GM12878 (cell line): ENCODE measurements around the gene DMD. TPM values are rescaled to one million over a fixed set of nuclear protein-coding genes. Genes with fewer than 3 reads are reported as not detected.

Source experiments
- ATAC-seq: fragments of 200-7000 bp; cut with Tn5 transposase; 3 replicates; pipeline ENCODE4 v1.9.1; 2020; ENCODE audit warnings: mild to moderate bottlenecking, moderate library complexity
- BruUV-seq: library from RNA; stranded (reverse); fragments of 400-500 nt; replicated peaks from 2 replicates; lab custom pipeline; 2021; lab: Mats Ljungman, UMichigan
- CTCF ChIA-PET: fragments of 300-600 bp; sonication (Branson Sonifier 250); formaldehyde crosslinking; extraction: SDS; loops from one replicate; lab custom pipeline; 2021; ENCODE audit warnings: inconsistent platforms; lab: Yijun Ruan, JAX
- POLR2A ChIA-PET: fragments of 350-600 bp; formaldehyde crosslinking; extraction: SDS; loops from one replicate; lab custom pipeline; 2021; ENCODE audit warnings: inconsistent platforms; lab: Charles Lee
- RAD21 ChIA-PET: fragments of 300-600 bp; sonication (Branson Sonifier 250); formaldehyde crosslinking; loops from one replicate; lab custom pipeline; 2023; ENCODE audit warnings: antibody characterized with exemption; ENCODE audit not compliant: unreplicated experiment; lab: Charles Lee
- SMC1A ChIA-PET: fragments of 300-600 bp; sonication (Branson Sonifier 250); formaldehyde crosslinking; loops from one replicate; lab custom pipeline; 2023; ENCODE audit not compliant: unreplicated experiment, uncharacterized antibody; lab: Charles Lee
- DNase-seq: peaks from one replicate; pipeline ENCODE4 v3.0.0-alpha.2; 2011; ENCODE audit warnings: low read depth, low spot score
- FAIRE-seq: peaks from 3 replicates; lab custom pipeline; 2011; peaks lifted over from hg19 to GRCh38; lab: Jason Lieb, UNC
- H2AFZ ChIP-seq: 2 replicates; pipeline ENCODE4 v1.6.0; 2011; ENCODE audit warnings: low read depth, low read length, control low read depth; ENCODE audit not compliant: control insufficient read depth
- H3K27ac ChIP-seq: 2 replicates; pipeline ENCODE4 v1.5.1; 2011; ENCODE audit warnings: control low read depth; ENCODE audit not compliant: control insufficient read depth, insufficient read depth
- H3K27me3 ChIP-seq, 2 experiments: replicated peaks in 1 of 2; 2 replicates each; pipeline versions ENCODE4 v1.6.0 to v1.6.1; 2011; ENCODE audit warnings: low read length in 1 of 2; ENCODE audit not compliant: control insufficient read depth in 2 of 2, insufficient read depth in 2 of 2
- H3K36me3 ChIP-seq, 2 experiments: 2 replicates each; pipeline ENCODE4 v1.5.1; 2011; ENCODE audit warnings: low read length in 1 of 2; ENCODE audit not compliant: control insufficient read depth in 2 of 2, insufficient read depth in 2 of 2
- H3K4me1 ChIP-seq: 2 replicates; pipeline ENCODE4 v1.6.1; 2011; ENCODE audit warnings: mild to moderate bottlenecking, low read length, moderate library complexity, mixed read lengths; ENCODE audit not compliant: control insufficient read depth, insufficient read depth
- H3K4me2 ChIP-seq: 2 replicates; pipeline ENCODE4 v1.6.0; 2011; ENCODE audit warnings: control low read depth; ENCODE audit not compliant: control insufficient read depth, insufficient read depth
- H3K4me3 ChIP-seq: fragments of 200-600 bp; sonication (generic); 2 replicates; pipeline ENCODE4 v1.5.1; 2016
- H3K79me2 ChIP-seq: 2 replicates; pipeline ENCODE4 v1.6.0; 2011; ENCODE audit warnings: low read length; ENCODE audit not compliant: control insufficient read depth, insufficient read depth
- H3K9ac ChIP-seq: 2 replicates; pipeline ENCODE4 v1.8.0; 2011; ENCODE audit warnings: low read length, control low read depth, mixed read lengths; ENCODE audit not compliant: control insufficient read depth, insufficient read depth
- H3K9me3 ChIP-seq: replicated peaks from 3 replicates; pipeline ENCODE4 v1.5.1; 2011; ENCODE audit warnings: mild to moderate bottlenecking, low read length; ENCODE audit not compliant: control insufficient read depth, insufficient read depth
- H4K20me1 ChIP-seq: 2 replicates; pipeline ENCODE4 v1.6.0; 2011; ENCODE audit not compliant: control insufficient read depth, insufficient read depth
- RELB ChIP-seq: fragments of 450-650 bp; IDR thresholded peaks from 2 replicates; pipeline ENCODE4 v1.6.1; 2017; ENCODE audit warnings: low read depth, mild to moderate bottlenecking, moderate library complexity
- STAT3 ChIP-seq: IDR thresholded peaks from 2 replicates; pipeline ENCODE4 v1.6.1; 2011; ENCODE audit warnings: low read depth, low read length, improper control_type of control experiment
- ZZZ3 ChIP-seq: IDR thresholded peaks from 2 replicates; pipeline ENCODE4 v1.6.1; 2011; ENCODE audit warnings: low read depth; ENCODE audit not compliant: control insufficient read depth, insufficient read length
- WGBS: methylation state at CpG from one replicate; pipeline ENCODE4 v1.1.6; 2016; ENCODE audit warnings: low lambda C conversion rate; ENCODE audit not compliant: insufficient replicate concordance, insufficient coverage; ENCODE audit errors: missing lambda C conversion rate; 5-methylcytosine and 5-hydroxymethylcytosine counted together
- in situ Hi-C: fragments of 300-500 bp; cut with MboI; formaldehyde crosslinking; loops from 9 replicates; pipeline ENCODE4 v1.14.3; 2018; ENCODE audit warnings: mixed read lengths
- intact Hi-C: fragments of 100-400 bp; cut with micrococcal nuclease; formaldehyde crosslinking; loops from one replicate; pipeline ENCODE4 v1.14.2; 2022; ENCODE audit not compliant: unreplicated experiment
- polyA plus RNA-seq, 11 experiments: library from polyadenylated mRNA; depleted of rRNA in 4 of 11; unstranded in 6 of 11; stranded (reverse) in 5 of 11; fragments of >200 nt; fragmentation: Nextera tagmentation in 4 of 11; fragmentation: Illumina TruSeq in 1 of 11; extraction: Ambion mirVana in 4 of 11; extraction: Trizol in 1 of 11; gene quantifications; 1 replicate in 1 of 11; 2 replicates in 10 of 11; pipeline versions ENCODE4 v1.2.1 to v1.2.3, GENCODE V29; 2011 to 2016; ENCODE audit warnings: inconsistent platforms in 2 of 11, missing spikeins in 2 of 11, low read depth in 1 of 11
- total RNA-seq, 4 experiments: library from RNA; depleted of rRNA in 3 of 4; stranded (reverse); fragments of >200 nt in 3 of 4; fragmentation: Illumina TruSeq in 1 of 4; extraction: Trizol in 1 of 4; gene quantifications; 2 replicates each; pipeline versions ENCODE4 v1.2.1 to v1.2.3, GENCODE V29; 2013 to 2021

The DMD gene
- total and polyA plus RNA-seq, 10 of the 15 experiments (the other 5 are each of a cell fraction or from before 2014, with no cell fraction given): 1.4 to 24.3 (median 4.3) TPM

- 57% methylated on average over 8 of the region's 11 CpGs for WGBS
These were observed 2021.0 kb downstream of the DMD start for GRCh38 chrX:31190221-31190975.

More at GRCh38 chrX:31190221-31190975, 2021.0 kb downstream of the DMD start:
- DNase-seq (no peak), FAIRE-seq (no peak), ATAC-seq (no peak)
- POLR2A ChIA-PET: no interaction called here
- Histone ChIP-seq H3K79me2 (no peaks in the 10 kb centered on the region), H4K20me1 (no peaks in the 10 kb centered on the region), H3K4me3 (no peak overlapping the region), H3K9ac (no peak overlapping the region), H3K4me2 (no peak overlapping the region), H3K27me3 (no peaks in the 10 kb centered on the region; a peak in 1 of 4 replicates), H2AFZ (no peak overlapping the region), H3K9me3 (no peaks in the 10 kb centered on the region), H3K27ac (no peak overlapping the region), H3K36me3 (no peaks in the 10 kb centered on the region), H3K4me1 (no peaks in the 10 kb centered on the region)
- SMC1A ChIA-PET: no interaction called here
- CTCF ChIA-PET: interaction anchor here (1.3 kb wide), 1 partner anchor 14 kb away, joined by 3 read pairs; no protein-coding TSS in a partner anchor
- no peak for TF ChIP-seq STAT3
- TF ChIP-seq RELB: no peak
- TF ChIP-seq ZZZ3: no peak
- intact Hi-C loops: no loop called here
- RAD21 ChIA-PET: no interaction called here
- BruUV-seq: no TSS peak
- in situ Hi-C loops: no loop called here
